Measurements from ENCODE around the gene KCNK6.

KCNK6 gene

GRCh38 chr19:38308926-38309614 is 10.6 kb upstream of the KCNK6 start:
- Mint-ChIP-seq H3K4me3 (no peak overlapping the region), H3K9me3 (peaks cover 5% of the 10 kb centered on the region in 2 donors), H3K27me3 (no peaks in the 10 kb centered on the region), H3K27ac (no peak overlapping the region), H3K4me1 (peaks cover 24% of the 10 kb centered on the region)
- no peak for DNase-seq
- ATAC-seq, result peak; percentile 19

- H3K4me3 Mint-ChIP-seq, result no peak overlapping the region
- H3K27me3 Mint-ChIP-seq, result no peaks in the 10 kb centered on the region
- ATAC-seq (no peak), DNase-seq (no peak)
- H3K9me3 Mint-ChIP-seq, result peaks cover 5% of the 10 kb centered on the region in 2 donors
- H3K27ac Mint-ChIP-seq, result no peak overlapping the region
- H3K4me1 Mint-ChIP-seq, result peaks cover 27% of the 10 kb centered on the region
Measured at GRCh38 chr19:38309615-38310278, 9.9 kb upstream of the KCNK6 start.

GRCh38 chr19:38310279-38310670 is 9.4 kb upstream of the KCNK6 start:
- H3K4me1 Mint-ChIP-seq, result peaks cover 32% of the 10 kb centered on the region
- ATAC-seq (no peak), DNase-seq (no peak)
- peaks cover 5% of the 10 kb centered on the region in 2 donors for H3K9me3 Mint-ChIP-seq
- no peak overlapping the region for H3K27ac Mint-ChIP-seq
- H3K27me3 Mint-ChIP-seq, result no peaks in the 10 kb centered on the region
- H3K4me3 Mint-ChIP-seq, result no peak overlapping the region

GRCh38 chr19:38310986-38311385 is 8.7 kb upstream of the KCNK6 start:
- H3K4me3 Mint-ChIP-seq, result no peak overlapping the region
- H3K27ac Mint-ChIP-seq, result peak overlapping the region in 1 of 2 donors; percentile 19
- H3K27me3 Mint-ChIP-seq, result no peaks in the 10 kb centered on the region
- H3K9me3 Mint-ChIP-seq, result peaks cover 5% of the 10 kb centered on the region in 2 donors
- DNase-seq, result no peak
- ATAC-seq, result no peak
- peaks cover 34% of the 10 kb centered on the region for H3K4me1 Mint-ChIP-seq

- H3K4me1 Mint-ChIP-seq, result peaks cover 67% of the 10 kb centered on the region
- H3K4me3 Mint-ChIP-seq, result peak within 1 kb of the TSS; percentile 91 to 98
- H3K27ac Mint-ChIP-seq, result peak within 1 kb of the TSS; percentile 95 to 98
- DNase-seq (peak; percentile 97 to 98), ATAC-seq (peak; percentile 95)
- peaks cover 0 to under 1% of the 10 kb centered on the region in 2 donors for H3K9me3 Mint-ChIP-seq
- H3K27me3 Mint-ChIP-seq, result no peaks in the 10 kb centered on the region
Measured at GRCh38 chr19:38315657-38316476, 3.8 kb upstream of the KCNK6 start, which contains the start of gene YIF1B. TSS of gene YIF1B (minus strand) at chr19:38315947. CDS start at chr19:38315917, 30 bp downstream.

- DNase-seq (no peak), ATAC-seq (peak; percentile 1)
- Mint-ChIP-seq H3K9me3 (no peaks in the 10 kb centered on the region), H3K4me3 (peak overlapping the region; percentile 91 to 98), H3K27ac (peak overlapping the region; percentile 94 to 98), H3K4me1 (peaks cover 72% of the 10 kb centered on the region), H3K27me3 (no peaks in the 10 kb centered on the region)
Measured at GRCh38 chr19:38316477-38317067, 3.1 kb upstream of the KCNK6 start.

GRCh38 chr19:38317104-38317612 is 2.5 kb upstream of the KCNK6 start:
- no peak for ATAC-seq
- H3K4me1 Mint-ChIP-seq, result peaks cover 71% of the 10 kb centered on the region

GRCh38 chr19:38318660-38319059 is 985 bp upstream of the KCNK6 start:
- no peak for ATAC-seq
- Mint-ChIP-seq H3K4me1 (peaks cover 63% of the 10 kb centered on the region), H3K9me3 (no peaks in the 10 kb centered on the region), H3K27me3 (no peaks in the 10 kb centered on the region), H3K4me3 (peak overlapping the region; percentile 87 to 93), H3K27ac (no peak overlapping the region)
- DNase-seq, result no peak

More at GRCh38 chr19:38317104-38317612, 2.5 kb upstream of the KCNK6 start:
- H3K27ac Mint-ChIP-seq, result peak overlapping the region; percentile 81 to 98
- no peak for DNase-seq
- no peaks in the 10 kb centered on the region for H3K9me3 Mint-ChIP-seq
- H3K27me3 Mint-ChIP-seq, result no peaks in the 10 kb centered on the region
- peak overlapping the region; percentile 91 to 98 for H3K4me3 Mint-ChIP-seq

- H3K4me3 Mint-ChIP-seq, result peak overlapping the region; percentile 87 to 93
- ATAC-seq (no peak), DNase-seq (no peak)
- H3K9me3 Mint-ChIP-seq, result no peaks in the 10 kb centered on the region
- peaks cover 50% of the 10 kb centered on the region for H3K4me1 Mint-ChIP-seq
- peak overlapping the region in 1 of 2 donors; percentile 61 for H3K27ac Mint-ChIP-seq
- H3K27me3 Mint-ChIP-seq, result no peaks in the 10 kb centered on the region
Measured at GRCh38 chr19:38320969-38321339, 1.3 kb downstream of the KCNK6 start.

- ATAC-seq (no peak), DNase-seq (no peak)
- H3K9me3 Mint-ChIP-seq, result no peaks in the 10 kb centered on the region
- no peaks in the 10 kb centered on the region for H3K27me3 Mint-ChIP-seq
- peak overlapping the region in 1 of 2 donors; percentile 93 for H3K4me3 Mint-ChIP-seq
- H3K4me1 Mint-ChIP-seq, result peaks cover 43% of the 10 kb centered on the region
- no peak overlapping the region for H3K27ac Mint-ChIP-seq
Measured at GRCh38 chr19:38321646-38322196, 2.1 kb downstream of the KCNK6 start.

GRCh38 chr19:38323291-38323690 is 3.6 kb downstream of the KCNK6 start:
- no peak for DNase-seq
- Mint-ChIP-seq H3K4me1 (peaks cover 32% of the 10 kb centered on the region), H3K4me3 (no peak overlapping the region), H3K27ac (no peak overlapping the region), H3K27me3 (no peaks in the 10 kb centered on the region), H3K9me3 (no peaks in the 10 kb centered on the region)
- no peak for ATAC-seq

GRCh38 chr19:38324431-38324830 is 4.8 kb downstream of the KCNK6 start:
- H3K27me3 Mint-ChIP-seq, result no peaks in the 10 kb centered on the region
- H3K9me3 Mint-ChIP-seq, result no peaks in the 10 kb centered on the region
- no peak overlapping the region for H3K27ac Mint-ChIP-seq
- no peak overlapping the region for H3K4me3 Mint-ChIP-seq
- ATAC-seq (no peak), DNase-seq (no peak)
- peaks cover 21% of the 10 kb centered on the region for H3K4me1 Mint-ChIP-seq

- no peak overlapping the region for H3K27ac Mint-ChIP-seq
- ATAC-seq (no peak), DNase-seq (no peak)
- H3K4me3 Mint-ChIP-seq, result no peak overlapping the region
- H3K27me3 Mint-ChIP-seq, result no peaks in the 10 kb centered on the region
- H3K4me1 Mint-ChIP-seq, result peaks cover 4% of the 10 kb centered on the region
- no peaks in the 10 kb centered on the region for H3K9me3 Mint-ChIP-seq
Measured at GRCh38 chr19:38326591-38326990, 6.9 kb downstream of the KCNK6 start.

- Mint-ChIP-seq H3K9me3 (no peaks in the 10 kb centered on the region), H3K4me3 (no peak overlapping the region), H3K4me1 (no peaks in the 10 kb centered on the region), H3K27me3 (no peaks in the 10 kb centered on the region), H3K27ac (no peak overlapping the region)
- no peak for ATAC-seq
- no peak for DNase-seq
Measured at GRCh38 chr19:38329651-38330050, 10.0 kb downstream of the KCNK6 start.

GRCh38 chr19:38331728-38332127 is 12.1 kb downstream of the KCNK6 start:
- ATAC-seq (no peak), DNase-seq (no peak)
- no peaks in the 10 kb centered on the region for H3K4me1 Mint-ChIP-seq
- H3K9me3 Mint-ChIP-seq, result no peaks in the 10 kb centered on the region
- no peaks in the 10 kb centered on the region for H3K27me3 Mint-ChIP-seq
- no peak overlapping the region for H3K27ac Mint-ChIP-seq
- no peak overlapping the region for H3K4me3 Mint-ChIP-seq
